ENCODE data around the gene PLA2G2E.

GRCh38 chr1:19963636-19964035 is 40.2 kb upstream of the PLA2G2E start:
- no peak for TF ChIP-seq POLR2A (IDR thresholded peaks at IDR 0.05)
- TF ChIP-seq CTCF (IDR thresholded peaks at IDR 0.05): no peak

Measured in esophagus squamous epithelium (tissue), 4 donors.